HEK293 (cell line): ENCODE results near the gene TMPRSS4.

Source experiments
- CTCF ChIA-PET: fragments of 350-600 bp; formaldehyde crosslinking; extraction: SDS; loops from one replicate; lab custom pipeline; 2021; ENCODE audit warnings: antibody characterized with exemption; lab: Yijun Ruan, JAX
- POLR2A ChIA-PET: fragments of 300-600 bp; formaldehyde crosslinking; extraction: SDS; loops from one replicate; lab custom pipeline; 2020; ENCODE audit warnings: antibody characterized with exemption, inconsistent platforms; lab: Yijun Ruan, JAX
- H3K27ac ChIP-seq: fragments of 200-500 bp; sonication (Bioruptor generic); 2 replicates; pipeline ENCODE4 v1.5.1; 2014; ENCODE audit warnings: low read depth, low read length, control low read depth, inconsistent platforms; ENCODE audit errors: extremely low read depth
- H3K36me3 ChIP-seq, 2 experiments: fragments of 200-500 bp in 1 of 2; sonication (Bioruptor generic) in 1 of 2; 1 replicate in 1 of 2; 2 replicates in 1 of 2; pipeline ENCODE4 v1.5.1; 2014 to 2017; ENCODE audit warnings: inconsistent platforms in 2 of 2, low read length in 2 of 2; ENCODE audit not compliant: control insufficient read depth in 2 of 2, insufficient read depth in 1 of 2
- H3K4me1 ChIP-seq: fragments of 200-500 bp; sonication (Bioruptor generic); 2 replicates; pipeline ENCODE4 v1.5.1; 2014; ENCODE audit warnings: mild to moderate bottlenecking, low read length, inconsistent platforms; ENCODE audit not compliant: control insufficient read depth, insufficient read depth
- H3K4me3 ChIP-seq: 2 replicates; pipeline ENCODE4 v1.5.1; 2011; ENCODE audit warnings: low read depth, mild to moderate bottlenecking, control low read depth, low read length, moderate library complexity
- H3K9me3 ChIP-seq: fragments of 200-500 bp; sonication (Bioruptor generic); 2 replicates; pipeline ENCODE4 v1.5.1; 2014; ENCODE audit warnings: low read depth, low read length, inconsistent platforms; ENCODE audit not compliant: control insufficient read depth, insufficient read depth
- HOXA7 ChIP-seq: sonication (generic); formaldehyde crosslinking; IDR thresholded peaks from 2 replicates; pipeline ENCODE4 v1.8.1; 2022; ENCODE audit warnings: missing genetic modification reagents, borderline replicate concordance
- RBAK ChIP-seq: fragments of 450-650 bp; formaldehyde crosslinking; IDR thresholded peaks from 2 replicates; pipeline ENCODE4 v1.5.1; 2016; ENCODE audit warnings: missing biosample characterization, missing genetic modification characterization
- SP7 ChIP-seq: fragments of 450-650 bp; formaldehyde crosslinking; IDR thresholded peaks from 2 replicates; pipeline ENCODE4 v1.5.1; 2016; ENCODE audit warnings: missing biosample characterization, missing genetic modification characterization
- TRIM28 ChIP-seq: IDR thresholded peaks from 2 replicates; pipeline ENCODE4 v1.6.1; 2011; ENCODE audit warnings: low read length, control low read depth, borderline replicate concordance
- ZFP41 ChIP-seq: fragments of 450-650 bp; formaldehyde crosslinking; IDR thresholded peaks from 2 replicates; pipeline ENCODE4 v1.5.1; 2016; ENCODE audit warnings: missing biosample characterization, missing genetic modification characterization, borderline replicate concordance
- ZNF133 ChIP-seq: fragments of 450-650 bp; formaldehyde crosslinking; IDR thresholded peaks from 2 replicates; pipeline ENCODE4 v1.5.1; 2016; ENCODE audit warnings: missing biosample characterization, missing genetic modification characterization
- ZNF174 ChIP-seq: fragments of 450-650 bp; formaldehyde crosslinking; IDR thresholded peaks from 2 replicates; pipeline ENCODE4 v1.5.0; 2017; ENCODE audit warnings: missing biosample characterization, mild to moderate bottlenecking, missing genetic modification characterization
- ZNF239 ChIP-seq: fragments of 450-650 bp; formaldehyde crosslinking; IDR thresholded peaks from 2 replicates; pipeline ENCODE4 v1.5.1; 2016; ENCODE audit warnings: missing biosample characterization, missing genetic modification characterization
- ZNF548 ChIP-seq: fragments of 450-650 bp; formaldehyde crosslinking; IDR thresholded peaks from 2 replicates; pipeline ENCODE4 v1.5.1; 2016; ENCODE audit warnings: missing biosample characterization, missing genetic modification characterization
- ZNF558 ChIP-seq: fragments of 450-650 bp; formaldehyde crosslinking; IDR thresholded peaks from 2 replicates; pipeline ENCODE4 v1.5.1; 2016; ENCODE audit warnings: missing biosample characterization, missing genetic modification characterization
- ZNF777 ChIP-seq: fragments of 450-650 bp; formaldehyde crosslinking; IDR thresholded peaks from 2 replicates; pipeline ENCODE4 v1.5.1; 2017; ENCODE audit warnings: missing biosample characterization, missing genetic modification characterization, borderline replicate concordance
- ZNF837 ChIP-seq: fragments of 450-650 bp; formaldehyde crosslinking; IDR thresholded peaks from 2 replicates; pipeline ENCODE4 v1.5.1; 2016; ENCODE audit warnings: missing biosample characterization, missing genetic modification characterization
- TF ChIP-seq, protein P1 (sequence below): fragments of 450-650 bp; formaldehyde crosslinking; IDR thresholded peaks from 2 replicates; pipeline ENCODE4 v1.5.1; 2016; ENCODE audit warnings: missing biosample characterization, missing genetic modification characterization
- TF ChIP-seq, protein P2 (sequence below): fragments of 450-650 bp; formaldehyde crosslinking; IDR thresholded peaks from 2 replicates; pipeline ENCODE4 v1.5.1; 2016; ENCODE audit warnings: missing biosample characterization, missing genetic modification characterization
- TF ChIP-seq, protein P3 (sequence below): fragments of 450-650 bp; formaldehyde crosslinking; IDR thresholded peaks from 2 replicates; pipeline ENCODE4 v1.5.1; 2016; ENCODE audit warnings: missing biosample characterization, missing genetic modification characterization
- TF ChIP-seq, protein P4 (sequence below): fragments of 450-650 bp; formaldehyde crosslinking; IDR thresholded peaks from 2 replicates; pipeline ENCODE4 v1.5.1; 2016; ENCODE audit warnings: missing biosample characterization, missing genetic modification characterization, borderline replicate concordance
- TF ChIP-seq, protein P5 (sequence below): IDR thresholded peaks from 2 replicates; pipeline ENCODE4 v1.6.1; 2011; ENCODE audit warnings: mild to moderate bottlenecking, low read depth, low read length, borderline replicate concordance
- TF ChIP-seq, protein P6 (sequence below): fragments of 450-650 bp; formaldehyde crosslinking; IDR thresholded peaks from 2 replicates; pipeline ENCODE4 v1.5.1; 2016; ENCODE audit warnings: missing biosample characterization, missing genetic modification characterization, low read depth

TMPRSS4 gene

DNA sequence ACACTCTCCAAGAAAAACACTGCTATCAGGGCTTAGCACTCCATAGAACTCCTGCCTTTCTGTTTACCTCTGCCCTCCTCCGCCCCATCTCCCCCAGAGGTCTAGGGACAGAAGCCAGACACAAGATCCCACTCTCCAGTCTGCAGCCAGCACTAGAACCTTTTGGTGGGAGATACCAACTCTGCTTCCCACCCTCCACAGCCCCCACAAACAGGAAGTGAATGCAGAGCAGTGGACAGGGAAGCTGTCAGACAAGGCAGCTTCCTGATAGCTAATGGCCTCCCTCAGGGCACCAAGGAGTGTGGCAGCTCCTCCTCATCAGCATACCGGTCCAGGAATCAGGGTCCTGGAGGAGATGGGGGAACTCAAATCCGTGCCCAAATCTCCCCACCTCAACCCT, 70.6 kb downstream of the TMPRSS4 start (continued):
- TF ChIP-seq, protein P1, sequence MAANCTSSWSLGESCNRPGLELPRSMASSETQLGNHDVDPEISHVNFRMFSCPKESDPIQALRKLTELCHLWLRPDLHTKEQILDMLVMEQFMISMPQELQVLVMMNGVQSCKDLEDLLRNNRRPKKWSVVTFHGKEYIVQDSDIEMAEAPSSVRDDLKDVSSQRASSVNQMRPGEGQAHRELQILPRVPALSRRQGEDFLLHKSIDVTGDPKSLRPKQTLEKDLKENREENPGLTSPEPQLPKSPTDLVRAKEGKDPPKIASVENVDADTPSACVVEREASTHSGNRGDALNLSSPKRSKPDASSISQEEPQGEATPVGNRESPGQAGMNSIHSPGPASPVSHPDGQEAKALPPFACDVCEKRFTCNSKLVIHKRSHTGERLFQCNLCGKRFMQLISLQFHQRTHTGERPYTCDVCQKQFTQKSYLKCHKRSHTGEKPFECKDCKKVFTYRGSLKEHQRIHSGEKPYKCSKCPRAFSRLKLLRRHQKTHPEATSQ (tag by site-specific recombination) = no peak
- TF ChIP-seq, protein P2, sequence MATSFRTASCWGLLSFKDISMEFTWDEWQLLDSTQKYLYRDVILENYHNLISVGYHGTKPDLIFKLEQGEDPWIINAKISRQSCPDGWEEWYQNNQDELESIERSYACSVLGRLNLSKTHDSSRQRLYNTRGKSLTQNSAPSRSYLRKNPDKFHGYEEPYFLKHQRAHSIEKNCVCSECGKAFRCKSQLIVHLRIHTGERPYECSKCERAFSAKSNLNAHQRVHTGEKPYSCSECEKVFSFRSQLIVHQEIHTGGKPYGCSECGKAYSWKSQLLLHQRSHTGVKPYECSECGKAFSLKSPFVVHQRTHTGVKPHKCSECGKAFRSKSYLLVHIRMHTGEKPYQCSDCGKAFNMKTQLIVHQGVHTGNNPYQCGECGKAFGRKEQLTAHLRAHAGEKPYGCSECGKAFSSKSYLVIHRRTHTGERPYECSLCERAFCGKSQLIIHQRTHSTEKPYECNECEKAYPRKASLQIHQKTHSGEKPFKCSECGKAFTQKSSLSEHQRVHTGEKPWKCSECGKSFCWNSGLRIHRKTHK = no peak
- TF ChIP-seq ZNF777 (tag by site-specific recombination) = no peak
- no peak for TF ChIP-seq ZNF239 (tag by site-specific recombination)
- no peak for TF ChIP-seq ZNF174 (tag by site-specific recombination)
- TF ChIP-seq, protein P3, sequence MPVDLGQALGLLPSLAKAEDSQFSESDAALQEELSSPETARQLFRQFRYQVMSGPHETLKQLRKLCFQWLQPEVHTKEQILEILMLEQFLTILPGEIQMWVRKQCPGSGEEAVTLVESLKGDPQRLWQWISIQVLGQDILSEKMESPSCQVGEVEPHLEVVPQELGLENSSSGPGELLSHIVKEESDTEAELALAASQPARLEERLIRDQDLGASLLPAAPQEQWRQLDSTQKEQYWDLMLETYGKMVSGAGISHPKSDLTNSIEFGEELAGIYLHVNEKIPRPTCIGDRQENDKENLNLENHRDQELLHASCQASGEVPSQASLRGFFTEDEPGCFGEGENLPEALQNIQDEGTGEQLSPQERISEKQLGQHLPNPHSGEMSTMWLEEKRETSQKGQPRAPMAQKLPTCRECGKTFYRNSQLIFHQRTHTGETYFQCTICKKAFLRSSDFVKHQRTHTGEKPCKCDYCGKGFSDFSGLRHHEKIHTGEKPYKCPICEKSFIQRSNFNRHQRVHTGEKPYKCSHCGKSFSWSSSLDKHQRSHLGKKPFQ (tag by site-specific recombination) = no peak
- no peak for TF ChIP-seq HOXA7 (CRISPR knock-in tag)
- TF ChIP-seq RBAK (tag by site-specific recombination) = no peak
- TF ChIP-seq, protein P4, sequence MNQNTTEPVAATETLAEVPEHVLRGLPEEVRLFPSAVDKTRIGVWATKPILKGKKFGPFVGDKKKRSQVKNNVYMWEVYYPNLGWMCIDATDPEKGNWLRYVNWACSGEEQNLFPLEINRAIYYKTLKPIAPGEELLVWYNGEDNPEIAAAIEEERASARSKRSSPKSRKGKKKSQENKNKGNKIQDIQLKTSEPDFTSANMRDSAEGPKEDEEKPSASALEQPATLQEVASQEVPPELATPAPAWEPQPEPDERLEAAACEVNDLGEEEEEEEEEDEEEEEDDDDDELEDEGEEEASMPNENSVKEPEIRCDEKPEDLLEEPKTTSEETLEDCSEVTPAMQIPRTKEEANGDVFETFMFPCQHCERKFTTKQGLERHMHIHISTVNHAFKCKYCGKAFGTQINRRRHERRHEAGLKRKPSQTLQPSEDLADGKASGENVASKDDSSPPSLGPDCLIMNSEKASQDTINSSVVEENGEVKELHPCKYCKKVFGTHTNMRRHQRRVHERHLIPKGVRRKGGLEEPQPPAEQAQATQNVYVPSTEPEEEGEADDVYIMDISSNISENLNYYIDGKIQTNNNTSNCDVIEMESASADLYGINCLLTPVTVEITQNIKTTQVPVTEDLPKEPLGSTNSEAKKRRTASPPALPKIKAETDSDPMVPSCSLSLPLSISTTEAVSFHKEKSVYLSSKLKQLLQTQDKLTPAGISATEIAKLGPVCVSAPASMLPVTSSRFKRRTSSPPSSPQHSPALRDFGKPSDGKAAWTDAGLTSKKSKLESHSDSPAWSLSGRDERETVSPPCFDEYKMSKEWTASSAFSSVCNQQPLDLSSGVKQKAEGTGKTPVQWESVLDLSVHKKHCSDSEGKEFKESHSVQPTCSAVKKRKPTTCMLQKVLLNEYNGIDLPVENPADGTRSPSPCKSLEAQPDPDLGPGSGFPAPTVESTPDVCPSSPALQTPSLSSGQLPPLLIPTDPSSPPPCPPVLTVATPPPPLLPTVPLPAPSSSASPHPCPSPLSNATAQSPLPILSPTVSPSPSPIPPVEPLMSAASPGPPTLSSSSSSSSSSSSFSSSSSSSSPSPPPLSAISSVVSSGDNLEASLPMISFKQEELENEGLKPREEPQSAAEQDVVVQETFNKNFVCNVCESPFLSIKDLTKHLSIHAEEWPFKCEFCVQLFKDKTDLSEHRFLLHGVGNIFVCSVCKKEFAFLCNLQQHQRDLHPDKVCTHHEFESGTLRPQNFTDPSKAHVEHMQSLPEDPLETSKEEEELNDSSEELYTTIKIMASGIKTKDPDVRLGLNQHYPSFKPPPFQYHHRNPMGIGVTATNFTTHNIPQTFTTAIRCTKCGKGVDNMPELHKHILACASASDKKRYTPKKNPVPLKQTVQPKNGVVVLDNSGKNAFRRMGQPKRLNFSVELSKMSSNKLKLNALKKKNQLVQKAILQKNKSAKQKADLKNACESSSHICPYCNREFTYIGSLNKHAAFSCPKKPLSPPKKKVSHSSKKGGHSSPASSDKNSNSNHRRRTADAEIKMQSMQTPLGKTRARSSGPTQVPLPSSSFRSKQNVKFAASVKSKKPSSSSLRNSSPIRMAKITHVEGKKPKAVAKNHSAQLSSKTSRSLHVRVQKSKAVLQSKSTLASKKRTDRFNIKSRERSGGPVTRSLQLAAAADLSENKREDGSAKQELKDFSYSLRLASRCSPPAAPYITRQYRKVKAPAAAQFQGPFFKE = no peak
- TF ChIP-seq ZNF548 (tag by site-specific recombination) = no peak
- TF ChIP-seq, all 188 proteins: peak for 4

DNA sequence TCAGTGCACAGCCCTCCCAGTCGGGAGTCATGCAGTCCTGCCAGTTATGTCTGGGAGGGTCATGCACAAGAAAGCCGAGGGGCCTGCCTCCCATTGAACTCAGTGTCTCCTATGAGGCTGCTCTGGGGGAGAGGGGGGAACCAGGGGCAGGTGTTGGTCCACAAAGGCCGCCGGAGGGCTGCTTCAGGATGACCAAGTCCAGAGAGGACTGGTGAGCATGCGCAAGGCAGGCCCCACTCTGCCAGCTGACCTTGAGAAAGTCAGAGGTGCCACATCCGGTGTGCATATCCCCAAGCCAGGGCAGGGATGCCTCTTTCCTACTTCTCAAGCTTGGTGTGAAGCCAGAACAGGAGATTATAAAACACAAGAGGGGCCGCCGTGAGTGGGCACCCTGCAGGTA, 71.4 kb downstream of the TMPRSS4 start:
- H3K4me3 ChIP-seq = no peak overlapping the region
- H3K4me1 ChIP-seq = no peaks in the 10 kb centered on the region
- POLR2A ChIA-PET = interaction anchor here (0.6 kb wide), 1 partner anchor 31 kb away, joined by 5 read pairs; no protein-coding TSS in a partner anchor
- CTCF ChIA-PET = interaction anchor here (1.0 to 8.6 kb wide), 2 partner anchors 16 to 24 kb away, joined by 3 to 128 read pairs; no protein-coding TSS in a partner anchor
- H3K9me3 ChIP-seq = no peaks in the 10 kb centered on the region
- H3K27ac ChIP-seq = no peak overlapping the region
- TF ChIP-seq, protein P5, sequence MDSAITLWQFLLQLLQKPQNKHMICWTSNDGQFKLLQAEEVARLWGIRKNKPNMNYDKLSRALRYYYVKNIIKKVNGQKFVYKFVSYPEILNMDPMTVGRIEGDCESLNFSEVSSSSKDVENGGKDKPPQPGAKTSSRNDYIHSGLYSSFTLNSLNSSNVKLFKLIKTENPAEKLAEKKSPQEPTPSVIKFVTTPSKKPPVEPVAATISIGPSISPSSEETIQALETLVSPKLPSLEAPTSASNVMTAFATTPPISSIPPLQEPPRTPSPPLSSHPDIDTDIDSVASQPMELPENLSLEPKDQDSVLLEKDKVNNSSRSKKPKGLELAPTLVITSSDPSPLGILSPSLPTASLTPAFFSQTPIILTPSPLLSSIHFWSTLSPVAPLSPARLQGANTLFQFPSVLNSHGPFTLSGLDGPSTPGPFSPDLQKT = no peak
- TF ChIP-seq ZNF133 (tag by site-specific recombination) = no peak
- TF ChIP-seq TRIM28 = no peak
- no peak for TF ChIP-seq ZNF837 (tag by site-specific recombination)
- TF ChIP-seq ZFP41 (tag by site-specific recombination) = no peak
- TF ChIP-seq SP7 (tag by site-specific recombination) = no peak
- TF ChIP-seq, protein P6, sequence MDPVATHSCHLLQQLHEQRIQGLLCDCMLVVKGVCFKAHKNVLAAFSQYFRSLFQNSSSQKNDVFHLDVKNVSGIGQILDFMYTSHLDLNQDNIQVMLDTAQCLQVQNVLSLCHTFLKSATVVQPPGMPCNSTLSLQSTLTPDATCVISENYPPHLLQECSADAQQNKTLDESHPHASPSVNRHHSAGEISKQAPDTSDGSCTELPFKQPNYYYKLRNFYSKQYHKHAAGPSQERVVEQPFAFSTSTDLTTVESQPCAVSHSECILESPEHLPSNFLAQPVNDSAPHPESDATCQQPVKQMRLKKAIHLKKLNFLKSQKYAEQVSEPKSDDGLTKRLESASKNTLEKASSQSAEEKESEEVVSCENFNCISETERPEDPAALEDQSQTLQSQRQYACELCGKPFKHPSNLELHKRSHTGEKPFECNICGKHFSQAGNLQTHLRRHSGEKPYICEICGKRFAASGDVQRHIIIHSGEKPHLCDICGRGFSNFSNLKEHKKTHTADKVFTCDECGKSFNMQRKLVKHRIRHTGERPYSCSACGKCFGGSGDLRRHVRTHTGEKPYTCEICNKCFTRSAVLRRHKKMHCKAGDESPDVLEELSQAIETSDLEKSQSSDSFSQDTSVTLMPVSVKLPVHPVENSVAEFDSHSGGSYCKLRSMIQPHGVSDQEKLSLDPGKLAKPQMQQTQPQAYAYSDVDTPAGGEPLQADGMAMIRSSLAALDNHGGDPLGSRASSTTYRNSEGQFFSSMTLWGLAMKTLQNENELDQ (tag by site-specific recombination) = no peak
- TF ChIP-seq ZNF174 (tag by site-specific recombination) = no peak
- no peak for TF ChIP-seq ZNF558 (tag by site-specific recombination)
- TF ChIP-seq, all 188 proteins: peak for 0
- H3K36me3 ChIP-seq = no peaks in the 10 kb centered on the region
